Duodenal mucosa (tissue), 2 donors: Measurements from ENCODE around the gene TMEM14A.
A peak's percentile ranks its signal among the peaks of the same experiment; 100 is the strongest.

Experiments
- H3K27ac ChIP-seq: one replicate; pipeline ENCODE4 v1.7.0; 2013; ENCODE audit warnings: low read depth, low read length
- H3K27me3 ChIP-seq, 2 donors: one replicate each; pipeline ENCODE4 v1.7.0; 2013; ENCODE audit warnings: low read length in 2 of 2, control low read depth in 1 of 2; ENCODE audit not compliant: insufficient read depth in 2 of 2, control insufficient read depth in 1 of 2
- H3K36me3 ChIP-seq, 2 donors: one replicate each; pipeline ENCODE4 v1.7.0; 2013; ENCODE audit warnings: low read length in 2 of 2, control low read depth in 1 of 2; ENCODE audit not compliant: insufficient read depth in 2 of 2, control insufficient read depth in 1 of 2
- H3K4me1 ChIP-seq, 2 donors: one replicate each; pipeline ENCODE4 v1.7.0; 2013; ENCODE audit warnings: low read length in 2 of 2, control low read depth in 1 of 2; ENCODE audit not compliant: insufficient read depth in 2 of 2, control insufficient read depth in 1 of 2
- H3K4me3 ChIP-seq, 2 donors: one replicate each; pipeline ENCODE4 v1.7.0; 2013; ENCODE audit warnings: low read length in 2 of 2, low read depth in 1 of 2
- H3K9ac ChIP-seq, 2 donors: one replicate each; pipeline ENCODE4 v1.7.0; 2013; ENCODE audit warnings: low read length in 2 of 2, low read depth in 1 of 2
- H3K9me3 ChIP-seq, 2 donors: one replicate each; pipeline ENCODE4 v1.7.0; 2013; ENCODE audit warnings: low read length in 2 of 2, control low read depth in 1 of 2; ENCODE audit not compliant: control insufficient read depth in 1 of 2

The TMEM14A gene, protein sequence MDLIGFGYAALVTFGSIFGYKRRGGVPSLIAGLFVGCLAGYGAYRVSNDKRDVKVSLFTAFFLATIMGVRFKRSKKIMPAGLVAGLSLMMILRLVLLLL

GRCh38 chr6:52670502-52671409 is at the start of gene TMEM14A:
TMEM14A (plus strand) TSS chr6:52671113; CDS start chr6:52677103, 5,990 bp downstream.
- Histone ChIP-seq H3K27ac (no peak within 1 kb of the TSS), H3K4me3 (peak within 1 kb of the TSS; percentile 88 to 92), H3K9ac (peak within 1 kb of the TSS; percentile 76 to 86), H3K27me3 (no peaks in the 10 kb centered on the region), H3K9me3 (no peaks in the 10 kb centered on the region), H3K36me3 (no peaks in the 10 kb centered on the region), H3K4me1 (peaks cover 35 to 37% of the 10 kb centered on the region in 2 donors)

DNA sequence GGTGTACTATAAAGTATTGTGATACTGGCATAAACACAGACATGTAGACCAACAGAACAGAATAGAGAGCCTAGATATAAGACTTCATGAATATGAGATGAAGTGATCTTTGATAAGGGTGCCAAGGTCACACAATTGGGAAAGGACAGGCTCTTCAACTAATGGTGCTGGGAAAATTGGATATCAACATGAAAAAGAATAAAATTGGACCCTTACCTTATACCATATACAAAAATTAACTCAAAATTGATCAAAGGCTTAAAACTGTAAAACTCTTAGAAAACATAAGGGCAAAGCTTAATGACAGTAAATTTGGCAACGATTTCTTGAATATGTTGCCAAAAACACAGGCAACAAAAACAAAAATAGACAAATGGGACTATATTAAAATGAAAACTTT is 49.3 kb upstream of the TMEM14A start:
- H3K4me3 ChIP-seq = no peak overlapping the region
- no peaks in the 10 kb centered on the region for H3K27me3 ChIP-seq
- H3K36me3 ChIP-seq = no peaks in the 10 kb centered on the region
- no peaks in the 10 kb centered on the region for H3K9me3 ChIP-seq
- no peak overlapping the region for H3K9ac ChIP-seq
- no peak overlapping the region for H3K27ac ChIP-seq
- H3K4me1 ChIP-seq = no peaks in the 10 kb centered on the region

DNA sequence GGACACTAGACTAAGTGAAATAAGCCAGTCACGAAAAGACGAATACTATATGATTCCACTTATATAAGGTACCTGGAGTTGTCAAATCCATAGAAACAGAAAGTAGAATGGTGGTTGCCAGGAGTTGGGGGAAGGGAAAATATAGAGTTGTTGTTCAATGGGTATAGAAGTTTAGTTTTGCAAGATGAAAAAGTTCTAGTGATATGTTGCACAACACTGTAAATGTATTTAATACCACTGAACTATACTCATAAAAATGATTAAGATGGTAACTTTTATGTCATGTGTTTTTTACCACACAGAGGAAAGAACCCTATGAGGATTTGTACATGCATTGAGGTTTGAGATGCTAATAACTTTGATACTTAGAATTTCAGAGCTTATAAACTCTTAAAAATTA is 48.1 kb upstream of the TMEM14A start:
- H3K4me1 ChIP-seq = no peaks in the 10 kb centered on the region

GRCh38 chr6:52632011-52632410 is 38.9 kb upstream of the TMEM14A start:
- H3K36me3 ChIP-seq = no peaks in the 10 kb centered on the region
- H3K4me3 ChIP-seq = no peak overlapping the region
- no peaks in the 10 kb centered on the region for H3K4me1 ChIP-seq
- no peaks in the 10 kb centered on the region for H3K9me3 ChIP-seq
- H3K9ac ChIP-seq = no peak overlapping the region
- no peak overlapping the region for H3K27ac ChIP-seq
- no peaks in the 10 kb centered on the region for H3K27me3 ChIP-seq

More for the DNA sequence above, 48.1 kb upstream of the TMEM14A start:
- no peak overlapping the region for H3K9ac ChIP-seq
- H3K9me3 ChIP-seq = no peaks in the 10 kb centered on the region
- H3K4me3 ChIP-seq = no peak overlapping the region
- no peaks in the 10 kb centered on the region for H3K27me3 ChIP-seq
- no peaks in the 10 kb centered on the region for H3K36me3 ChIP-seq
- H3K27ac ChIP-seq = no peak overlapping the region

DNA sequence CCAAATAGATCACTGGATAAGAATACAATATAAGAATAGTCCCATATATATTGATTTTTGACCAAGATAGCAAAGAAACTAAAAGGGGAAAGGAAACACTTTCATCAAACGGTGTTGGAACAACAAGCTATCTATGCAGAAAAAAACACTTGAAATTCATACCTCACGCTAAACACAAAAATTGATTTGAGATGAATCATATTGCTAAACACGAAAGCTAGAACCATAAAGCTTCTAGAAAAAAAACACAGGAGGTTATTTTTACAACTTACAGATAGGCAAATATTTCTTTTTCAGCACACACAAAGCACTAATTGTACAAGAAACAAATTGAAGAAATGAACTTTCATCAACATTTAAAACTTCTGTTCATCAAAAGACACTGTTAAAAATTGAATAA is 36.7 kb upstream of the TMEM14A start:
- Histone ChIP-seq H3K27ac (no peak overlapping the region), H3K27me3 (no peaks in the 10 kb centered on the region), H3K36me3 (no peaks in the 10 kb centered on the region), H3K9me3 (no peaks in the 10 kb centered on the region), H3K4me1 (no peaks in the 10 kb centered on the region), H3K4me3 (no peak overlapping the region), H3K9ac (no peak overlapping the region)

DNA sequence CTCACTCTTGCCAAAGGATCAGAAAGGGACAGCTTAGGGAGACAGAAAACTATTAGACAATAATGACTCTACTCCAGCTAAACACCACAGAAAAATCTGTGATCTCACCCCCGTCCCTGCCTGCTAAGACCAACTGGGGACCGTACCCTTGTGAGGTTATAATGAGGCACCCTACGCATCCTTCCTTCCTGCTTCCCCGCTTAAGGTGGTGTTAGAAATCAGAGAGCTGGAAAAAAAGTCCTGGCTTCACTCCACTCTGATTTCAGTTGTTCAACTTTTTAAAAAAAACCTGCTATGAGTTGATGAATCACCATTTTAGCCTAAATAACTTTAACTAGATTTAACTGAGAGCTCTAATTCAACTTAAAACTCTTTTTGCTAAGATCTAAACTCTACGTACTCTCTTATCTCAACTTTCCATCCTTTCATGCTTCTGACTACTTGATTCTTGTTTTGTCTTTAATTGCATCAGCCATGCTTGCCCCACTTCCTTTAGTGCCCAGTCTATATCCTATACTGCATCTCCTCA is 35.8 kb upstream of the TMEM14A start:
- H3K4me1 ChIP-seq = peaks cover 0 to 3% of the 10 kb centered on the region in 2 donors
- no peaks in the 10 kb centered on the region for H3K27me3 ChIP-seq
- no peaks in the 10 kb centered on the region for H3K36me3 ChIP-seq
- H3K9me3 ChIP-seq = no peaks in the 10 kb centered on the region
- H3K27ac ChIP-seq = no peak overlapping the region
- no peak overlapping the region for H3K9ac ChIP-seq
- no peak overlapping the region for H3K4me3 ChIP-seq

DNA sequence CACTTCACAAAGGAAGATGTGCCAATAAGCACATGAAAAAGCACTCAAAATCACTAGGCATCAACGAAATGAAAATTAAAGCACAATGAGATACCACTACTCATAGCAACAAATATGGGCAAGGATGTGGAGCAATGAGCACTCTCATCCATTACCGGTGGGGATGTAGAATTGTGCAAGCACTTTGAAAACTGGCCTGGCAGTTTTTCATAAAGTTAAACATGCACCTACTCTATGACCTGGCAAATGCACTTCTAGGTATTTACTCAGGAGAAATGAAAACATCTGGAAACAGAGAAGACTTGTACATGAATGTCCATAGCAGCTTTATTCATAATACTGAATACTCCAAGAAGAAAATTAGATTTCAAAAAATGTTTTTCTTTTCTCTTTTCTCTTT is 34.1 kb upstream of the TMEM14A start:
- H3K27ac ChIP-seq = no peak overlapping the region
- H3K9me3 ChIP-seq = no peaks in the 10 kb centered on the region
- no peaks in the 10 kb centered on the region for H3K36me3 ChIP-seq
- H3K9ac ChIP-seq = no peak overlapping the region
- H3K4me3 ChIP-seq = no peak overlapping the region
- no peaks in the 10 kb centered on the region for H3K27me3 ChIP-seq
- peaks cover 0 to 14% of the 10 kb centered on the region in 2 donors for H3K4me1 ChIP-seq

DNA sequence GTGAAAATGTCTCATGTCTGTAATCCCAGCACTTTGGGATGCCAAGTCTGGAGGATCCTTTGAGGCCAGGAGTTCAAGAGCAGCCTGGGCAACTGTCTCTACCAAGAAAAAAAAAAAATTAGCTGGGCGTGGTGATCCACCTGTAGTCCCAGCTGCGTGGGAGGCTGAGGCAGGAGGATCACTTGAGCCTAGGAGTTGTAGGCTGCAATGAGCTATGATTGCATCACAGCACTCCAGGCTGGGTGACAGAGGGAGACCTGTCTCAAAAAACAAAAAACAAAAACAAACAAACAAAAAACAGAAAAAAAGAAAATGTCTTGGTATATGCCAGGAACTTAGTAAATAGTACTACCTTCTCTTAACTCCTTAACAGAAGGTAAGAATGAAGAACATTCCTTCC is 31.4 kb upstream of the TMEM14A start:
- H3K4me1 ChIP-seq = peaks cover 0 to 15% of the 10 kb centered on the region in 2 donors

GRCh38 chr6:52640170-52640569 is 30.7 kb upstream of the TMEM14A start:
- no peaks in the 10 kb centered on the region for H3K27me3 ChIP-seq
- no peak overlapping the region for H3K9ac ChIP-seq
- H3K4me3 ChIP-seq = peak overlapping the region; percentile 8 to 9
- H3K4me1 ChIP-seq = peaks cover 0 to 15% of the 10 kb centered on the region in 2 donors
- H3K27ac ChIP-seq = no peak overlapping the region
- H3K36me3 ChIP-seq = no peaks in the 10 kb centered on the region
- no peaks in the 10 kb centered on the region for H3K9me3 ChIP-seq

More for the DNA sequence above, 31.4 kb upstream of the TMEM14A start:
- H3K9ac ChIP-seq = no peak overlapping the region
- no peak overlapping the region for H3K27ac ChIP-seq
- no peaks in the 10 kb centered on the region for H3K9me3 ChIP-seq
- no peaks in the 10 kb centered on the region for H3K27me3 ChIP-seq
- H3K4me3 ChIP-seq = no peak overlapping the region
- H3K36me3 ChIP-seq = no peaks in the 10 kb centered on the region

GRCh38 chr6:52640916-52641315 is 30.0 kb upstream of the TMEM14A start:
- Histone ChIP-seq H3K27ac (no peak overlapping the region), H3K4me1 (peaks cover 0 to 15% of the 10 kb centered on the region in 2 donors), H3K27me3 (no peaks in the 10 kb centered on the region), H3K9ac (no peak overlapping the region), H3K4me3 (no peak overlapping the region), H3K36me3 (no peaks in the 10 kb centered on the region), H3K9me3 (no peaks in the 10 kb centered on the region)
